HG03439 (cell line): ENCODE data around the gene SEPTIN12.
"Not testable (repeated sequence)": the region's sequence is repeated elsewhere in the genome, so short reads cannot be mapped to it uniquely, and the experiment has no call there.

Experiments used
- ATAC-seq: cut with Tn5 transposase; IDR thresholded peaks from one replicate; pipeline ENCODE4 v1.9.1; 2021; ENCODE audit warnings: mild to moderate bottlenecking, moderate library complexity; ENCODE audit not compliant: unreplicated experiment

The SEPTIN12 gene

DNA sequence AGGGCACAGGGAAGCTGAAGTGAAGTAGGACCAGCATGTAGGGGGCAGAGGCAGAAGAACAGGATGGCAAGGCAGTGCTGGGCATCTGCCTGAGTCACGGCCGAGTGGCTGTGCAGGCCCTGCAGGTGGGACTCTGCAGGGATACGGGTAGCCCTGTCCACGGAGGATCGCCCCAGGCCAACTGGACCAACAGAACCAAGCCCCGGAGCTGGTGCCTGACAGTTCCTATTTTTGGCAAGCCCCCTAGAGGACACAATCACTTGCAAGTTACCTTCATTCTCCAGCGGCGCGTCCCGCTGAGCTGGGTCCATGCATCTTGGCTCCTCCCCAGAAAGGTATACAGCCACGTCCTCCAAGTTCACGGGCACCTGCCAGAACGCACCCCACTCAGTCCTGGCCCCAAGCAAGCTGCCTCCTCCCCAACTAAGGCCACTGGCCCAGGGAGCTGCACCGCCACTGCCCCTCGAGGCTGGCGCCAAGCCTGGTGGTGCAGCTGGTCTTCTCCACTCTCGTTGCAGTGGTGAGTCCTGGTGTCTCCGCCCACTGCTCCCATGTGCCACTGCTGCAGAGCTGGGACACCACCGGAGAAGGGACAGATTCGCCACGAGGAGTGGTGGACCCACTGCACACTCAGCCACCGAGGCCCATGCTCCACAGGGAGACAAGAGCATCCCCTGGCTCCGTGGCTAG lies 27.8 kb downstream of the SEPTIN12 start:
- no peak for ATAC-seq

DNA sequence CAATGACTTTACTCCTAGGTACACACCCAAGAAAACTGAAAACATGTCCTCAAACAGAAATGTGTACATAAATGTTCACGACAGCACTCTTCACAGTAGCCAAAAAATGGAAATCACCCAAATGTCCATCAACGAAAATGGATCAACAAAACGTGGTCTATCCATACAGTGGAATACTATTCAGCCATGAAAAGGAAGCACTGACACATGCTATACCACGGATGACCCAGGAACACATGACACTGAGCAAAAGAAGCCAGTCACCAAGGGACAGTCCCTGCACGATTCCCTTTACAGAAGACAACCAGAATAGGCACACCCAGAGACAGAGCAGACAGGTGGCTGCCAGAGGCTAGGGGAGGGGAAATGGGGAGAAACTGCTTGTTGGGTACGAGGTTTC lies 32.5 kb downstream of the SEPTIN12 start:
- no peak for ATAC-seq

- no peak for ATAC-seq
Observed at GRCh38 chr16:4754865-4755264, 33.3 kb downstream of the SEPTIN12 start.

- ATAC-seq = no peak
Observed at GRCh38 chr16:4753227-4753626, 34.9 kb downstream of the SEPTIN12 start.

- no peak for ATAC-seq
Observed at GRCh38 chr16:4752351-4753100, 35.6 kb downstream of the SEPTIN12 start.

GRCh38 chr16:4750896-4751295 lies 37.2 kb downstream of the SEPTIN12 start:
- ATAC-seq = no peak

GRCh38 chr16:4749700-4750257 lies 38.4 kb downstream of the SEPTIN12 start:
- ATAC-seq = no peak

- no peak for ATAC-seq
Observed at GRCh38 chr16:4748682-4749411, 39.3 kb downstream of the SEPTIN12 start.

- no peak for ATAC-seq
Observed at GRCh38 chr16:4747906-4748681, 40.1 kb downstream of the SEPTIN12 start.

GRCh38 chr16:4746991-4747574 lies 41.1 kb downstream of the SEPTIN12 start:
- ATAC-seq = no peak

DNA sequence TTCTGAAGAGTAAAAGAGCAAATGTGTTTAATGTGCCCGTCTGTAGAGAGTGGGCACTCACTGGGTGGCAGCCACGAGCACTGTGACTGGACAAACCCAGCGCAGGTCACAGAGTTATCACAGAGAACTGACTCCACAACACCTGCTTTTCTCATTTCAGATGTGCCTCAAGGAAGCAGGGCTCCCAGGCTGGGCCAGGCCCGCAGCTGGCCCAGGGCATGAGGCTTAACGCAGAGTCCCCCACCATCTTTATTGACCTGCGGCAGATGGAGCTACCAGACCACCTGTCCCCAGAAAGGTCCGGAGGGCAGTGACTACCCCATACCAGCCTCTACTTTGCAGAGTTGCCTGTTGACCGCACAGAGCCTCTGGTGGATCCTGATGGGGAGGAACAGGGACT lies 41.9 kb downstream of the SEPTIN12 start:
- no peak for ATAC-seq

DNA sequence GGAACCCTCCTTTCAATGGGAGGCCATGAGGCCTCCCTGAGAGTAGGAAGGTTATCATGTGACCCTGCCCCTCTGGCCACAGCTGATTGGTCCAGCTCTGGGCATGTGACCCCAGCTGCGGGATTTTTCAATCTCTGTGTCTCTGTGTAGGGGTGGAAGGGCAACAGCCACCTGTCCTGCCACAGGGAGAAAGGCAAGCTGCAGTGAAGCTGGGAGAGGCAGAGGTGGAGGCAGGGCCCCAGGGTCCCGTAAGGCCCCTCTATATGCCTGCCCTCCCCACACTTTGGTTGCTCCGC lies 42.9 kb downstream of the SEPTIN12 start:
- ATAC-seq = no peak

- no peak for ATAC-seq
Observed at GRCh38 chr16:4744555-4745273, 43.4 kb downstream of the SEPTIN12 start.

- no peak for ATAC-seq
Observed at GRCh38 chr16:4743226-4743878, 44.8 kb downstream of the SEPTIN12 start.

GRCh38 chr16:4738370-4738769 lies 49.8 kb downstream of the SEPTIN12 start:
- ATAC-seq = not testable (repeated sequence)

DNA sequence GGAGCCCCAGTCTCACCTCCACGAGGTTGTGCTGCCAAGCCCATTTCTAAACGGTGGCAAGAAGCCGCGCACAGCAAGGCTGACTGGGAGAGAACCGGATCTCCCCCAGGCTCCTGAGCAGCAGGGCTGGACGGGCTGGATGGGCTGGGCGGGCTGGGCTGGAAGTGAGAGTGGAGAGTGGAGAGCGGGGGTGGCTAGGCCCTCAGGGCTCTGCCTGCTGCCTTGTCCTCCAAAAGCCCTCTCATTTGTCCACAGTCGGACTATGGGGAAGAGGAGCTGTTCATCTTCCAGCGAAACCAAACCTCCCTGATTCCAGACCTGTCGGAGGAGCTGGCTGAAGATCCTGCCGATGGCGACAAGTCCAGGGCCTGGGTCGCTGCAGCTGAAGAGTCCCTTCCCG lies 50.6 kb downstream of the SEPTIN12 start:
- ATAC-seq = no peak

DNA sequence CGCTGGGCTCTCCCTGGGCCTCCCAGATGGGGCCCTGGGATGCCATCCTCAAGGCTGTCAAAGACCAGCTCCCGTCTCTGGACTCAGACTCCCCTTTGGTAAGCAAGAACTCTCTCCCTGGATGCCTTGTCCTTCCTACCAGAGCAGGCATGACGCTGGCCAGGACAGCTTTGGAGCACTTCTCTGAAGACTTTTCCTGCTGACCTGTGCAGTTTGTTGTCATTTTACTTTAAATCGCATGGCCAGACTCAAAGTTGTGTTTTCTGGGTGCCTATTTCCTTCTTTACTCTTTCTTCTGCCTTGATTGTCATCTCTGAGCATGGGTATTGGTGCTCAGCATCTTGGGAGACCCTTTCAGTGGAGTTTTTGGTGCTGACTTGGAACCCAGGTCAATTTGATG lies 51.6 kb downstream of the SEPTIN12 start:
- no peak for ATAC-seq

- ATAC-seq = peak; percentile 53
Observed at GRCh38 chr16:4734730-4735535, 53.2 kb downstream of the SEPTIN12 start.
